GM12878 (cell line): ENCODE measurements around the gene CFAP61. TPM values are rescaled to one million over a fixed set of nuclear protein-coding genes. Genes with fewer than 3 reads are reported as not detected.

Source experiments
- ATAC-seq: fragments of 200-7000 bp; cut with Tn5 transposase; 3 replicates; pipeline ENCODE4 v1.9.1; 2020; ENCODE audit warnings: mild to moderate bottlenecking, moderate library complexity
- BruUV-seq: library from RNA; stranded (reverse); fragments of 400-500 nt; replicated peaks from 2 replicates; lab custom pipeline; 2021; lab: Mats Ljungman, UMichigan
- CTCF ChIA-PET: fragments of 300-600 bp; sonication (Branson Sonifier 250); formaldehyde crosslinking; extraction: SDS; loops from one replicate; lab custom pipeline; 2021; ENCODE audit warnings: inconsistent platforms; lab: Yijun Ruan, JAX
- POLR2A ChIA-PET: fragments of 350-600 bp; formaldehyde crosslinking; extraction: SDS; loops from one replicate; lab custom pipeline; 2021; ENCODE audit warnings: inconsistent platforms; lab: Charles Lee
- RAD21 ChIA-PET: fragments of 300-600 bp; sonication (Branson Sonifier 250); formaldehyde crosslinking; loops from one replicate; lab custom pipeline; 2023; ENCODE audit warnings: antibody characterized with exemption; ENCODE audit not compliant: unreplicated experiment; lab: Charles Lee
- SMC1A ChIA-PET: fragments of 300-600 bp; sonication (Branson Sonifier 250); formaldehyde crosslinking; loops from one replicate; lab custom pipeline; 2023; ENCODE audit not compliant: unreplicated experiment, uncharacterized antibody; lab: Charles Lee
- DNase-seq: peaks from one replicate; pipeline ENCODE4 v3.0.0-alpha.2; 2011; ENCODE audit warnings: low read depth, low spot score
- FAIRE-seq: peaks from 3 replicates; lab custom pipeline; 2011; peaks lifted over from hg19 to GRCh38; lab: Jason Lieb, UNC
- H2AFZ ChIP-seq: 2 replicates; pipeline ENCODE4 v1.6.0; 2011; ENCODE audit warnings: low read depth, low read length, control low read depth; ENCODE audit not compliant: control insufficient read depth
- H3K27ac ChIP-seq: 2 replicates; pipeline ENCODE4 v1.5.1; 2011; ENCODE audit warnings: control low read depth; ENCODE audit not compliant: control insufficient read depth, insufficient read depth
- H3K27me3 ChIP-seq, 2 experiments: replicated peaks in 1 of 2; 2 replicates each; pipeline versions ENCODE4 v1.6.0 to v1.6.1; 2011; ENCODE audit warnings: low read length in 1 of 2; ENCODE audit not compliant: control insufficient read depth in 2 of 2, insufficient read depth in 2 of 2
- H3K36me3 ChIP-seq, 2 experiments: 2 replicates each; pipeline ENCODE4 v1.5.1; 2011; ENCODE audit warnings: low read length in 1 of 2; ENCODE audit not compliant: control insufficient read depth in 2 of 2, insufficient read depth in 2 of 2
- H3K4me1 ChIP-seq: 2 replicates; pipeline ENCODE4 v1.6.1; 2011; ENCODE audit warnings: mild to moderate bottlenecking, low read length, moderate library complexity, mixed read lengths; ENCODE audit not compliant: control insufficient read depth, insufficient read depth
- H3K4me2 ChIP-seq: 2 replicates; pipeline ENCODE4 v1.6.0; 2011; ENCODE audit warnings: control low read depth; ENCODE audit not compliant: control insufficient read depth, insufficient read depth
- H3K4me3 ChIP-seq: fragments of 200-600 bp; sonication (generic); 2 replicates; pipeline ENCODE4 v1.5.1; 2016
- H3K79me2 ChIP-seq: 2 replicates; pipeline ENCODE4 v1.6.0; 2011; ENCODE audit warnings: low read length; ENCODE audit not compliant: control insufficient read depth, insufficient read depth
- H3K9ac ChIP-seq: 2 replicates; pipeline ENCODE4 v1.8.0; 2011; ENCODE audit warnings: low read length, control low read depth, mixed read lengths; ENCODE audit not compliant: control insufficient read depth, insufficient read depth
- H3K9me3 ChIP-seq: replicated peaks from 3 replicates; pipeline ENCODE4 v1.5.1; 2011; ENCODE audit warnings: mild to moderate bottlenecking, low read length; ENCODE audit not compliant: control insufficient read depth, insufficient read depth
- H4K20me1 ChIP-seq: 2 replicates; pipeline ENCODE4 v1.6.0; 2011; ENCODE audit not compliant: control insufficient read depth, insufficient read depth
- BRCA1 ChIP-seq: IDR thresholded peaks from 2 replicates; pipeline ENCODE4 v1.6.1; 2011; ENCODE audit warnings: low read depth, low read length, improper control_type of control experiment
- CBFB ChIP-seq: IDR thresholded peaks from 2 replicates; pipeline ENCODE4 v1.6.1; 2016; ENCODE audit warnings: antibody characterized with exemption, low read depth
- EGR1 ChIP-seq, 2 experiments: IDR thresholded peaks; 1 replicate in 1 of 2; 2 replicates in 1 of 2; pipeline ENCODE4 v1.6.1; 2011 to 2012; ENCODE audit warnings: low read depth in 2 of 2, low read length in 2 of 2, borderline replicate concordance in 1 of 2, mild to moderate bottlenecking in 1 of 2, moderate library complexity in 1 of 2
- MTA2 ChIP-seq: fragments of 450-650 bp; IDR thresholded peaks from 2 replicates; pipeline ENCODE4 v1.6.1; 2016; ENCODE audit warnings: low read depth, mild to moderate bottlenecking, moderate library complexity
- PML ChIP-seq: IDR thresholded peaks from 2 replicates; pipeline ENCODE4 v1.6.1; 2012; ENCODE audit warnings: low read length, inconsistent platforms
- POLR2AphosphoS5 ChIP-seq: IDR thresholded peaks from 2 replicates; pipeline ENCODE4 v1.6.1; 2011; ENCODE audit warnings: mild to moderate bottlenecking, low read length, inconsistent platforms
- RUNX3 ChIP-seq: IDR thresholded peaks from 2 replicates; pipeline ENCODE4 v1.6.1; 2012; ENCODE audit warnings: low read length, inconsistent platforms
- SMAD1 ChIP-seq: fragments of 450-650 bp; IDR thresholded peaks from 2 replicates; pipeline ENCODE4 v1.6.1; 2018; ENCODE audit warnings: mild to moderate bottlenecking, low read depth; ENCODE audit not compliant: partially characterized antibody
- whole genome bisulfite sequencing: methylation state at CpG from one replicate; pipeline ENCODE4 v1.1.6; 2016; ENCODE audit warnings: low lambda C conversion rate; ENCODE audit not compliant: insufficient replicate concordance, insufficient coverage; ENCODE audit errors: missing lambda C conversion rate; 5-methylcytosine and 5-hydroxymethylcytosine counted together
- in situ Hi-C: fragments of 300-500 bp; cut with MboI; formaldehyde crosslinking; loops from 9 replicates; pipeline ENCODE4 v1.14.3; 2018; ENCODE audit warnings: mixed read lengths
- intact Hi-C: fragments of 100-400 bp; cut with micrococcal nuclease; formaldehyde crosslinking; loops from one replicate; pipeline ENCODE4 v1.14.2; 2022; ENCODE audit not compliant: unreplicated experiment
- polyA plus RNA-seq, 11 experiments: library from polyadenylated mRNA; depleted of rRNA in 4 of 11; unstranded in 6 of 11; stranded (reverse) in 5 of 11; fragments of >200 nt; fragmentation: Nextera tagmentation in 4 of 11; fragmentation: Illumina TruSeq in 1 of 11; extraction: Ambion mirVana in 4 of 11; extraction: Trizol in 1 of 11; gene quantifications; 1 replicate in 1 of 11; 2 replicates in 10 of 11; pipeline versions ENCODE4 v1.2.1 to v1.2.3, GENCODE V29; 2011 to 2016; ENCODE audit warnings: inconsistent platforms in 2 of 11, missing spikeins in 2 of 11, low read depth in 1 of 11
- total RNA-seq, 4 experiments: library from RNA; depleted of rRNA in 3 of 4; stranded (reverse); fragments of >200 nt in 3 of 4; fragmentation: Illumina TruSeq in 1 of 4; extraction: Trizol in 1 of 4; gene quantifications; 2 replicates each; pipeline versions ENCODE4 v1.2.1 to v1.2.3, GENCODE V29; 2013 to 2021
- TF ChIP-seq, protein P1 (sequence below): IDR thresholded peaks from 2 replicates; pipeline ENCODE4 v1.6.1; 2012; ENCODE audit warnings: low read depth, low read length, improper control_type of control experiment
- TF ChIP-seq, protein P2 (sequence below): IDR thresholded peaks from 2 replicates; pipeline ENCODE4 v1.6.1; 2012; ENCODE audit warnings: low read length, inconsistent platforms
- TF ChIP-seq, protein P3 (sequence below): IDR thresholded peaks from 2 replicates; pipeline ENCODE4 v1.6.1; 2012; ENCODE audit warnings: mild to moderate bottlenecking, low read depth, low read length
- TF ChIP-seq, protein P4 (sequence below): fragments of 450-650 bp; IDR thresholded peaks from 2 replicates; pipeline ENCODE4 v1.6.1; 2017; ENCODE audit warnings: antibody characterized with exemption, mild to moderate bottlenecking, moderate library complexity

Gene CFAP61
- total and polyA plus RNA-seq, 10 of the 15 experiments (the other 5 are each of a cell fraction or from before 2014, with no cell fraction given) = 0.11 to 0.41 (median 0.24) TPM; not detected in 7

DNA sequence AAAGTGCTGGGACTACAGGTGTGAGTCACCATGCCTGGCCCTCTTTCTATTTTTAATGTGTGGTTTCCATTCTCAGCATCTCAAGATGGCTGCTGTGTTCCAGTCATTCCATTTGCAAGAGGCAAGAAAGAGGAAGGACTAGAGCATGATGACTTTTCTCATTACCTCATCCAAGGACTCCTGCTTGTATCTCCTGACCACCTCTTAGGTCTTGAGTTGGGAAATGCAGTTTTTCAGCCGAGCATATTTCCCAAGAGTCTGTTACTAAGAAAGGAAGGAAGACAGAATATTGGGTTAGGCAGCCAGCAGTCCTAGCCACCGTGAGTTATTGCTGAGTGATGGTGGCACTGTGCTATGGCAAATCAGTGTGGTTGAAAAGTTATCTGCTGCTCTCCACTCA is 207.2 kb downstream of the CFAP61 start:
- Histone ChIP-seq H3K79me2 (no peaks in the 10 kb centered on the region), H3K9me3 (no peaks in the 10 kb centered on the region; the same call in 2 of the 3 replicates), H3K27me3 (no peaks in the 10 kb centered on the region), H3K4me3 (no peak overlapping the region), H3K27ac (no peak overlapping the region), H3K4me2 (no peak overlapping the region), H4K20me1 (no peaks in the 10 kb centered on the region), H2AFZ (no peak overlapping the region), H3K36me3 (no peaks in the 10 kb centered on the region), H3K4me1 (no peaks in the 10 kb centered on the region), H3K9ac (no peak overlapping the region)
- POLR2A ChIA-PET = interaction anchor here (0.6 kb wide), 1 partner anchor 1419 kb away, joined by 4 read pairs; no protein-coding TSS in a partner anchor
- TF ChIP-seq RUNX3 (no peak), PML (no peak), SMAD1 (no peak), POLR2AphosphoS5 (no peak), MTA2 (no peak), BRCA1 (no peak), CBFB (no peak), EGR1 (IDR thresholded peaks at IDR 0.05; ENCODE audit: borderline replicate concordance in 1 of 2, low read depth in 2 of 2, low read length in 2 of 2) (no peak)
- TF ChIP-seq, protein P1, sequence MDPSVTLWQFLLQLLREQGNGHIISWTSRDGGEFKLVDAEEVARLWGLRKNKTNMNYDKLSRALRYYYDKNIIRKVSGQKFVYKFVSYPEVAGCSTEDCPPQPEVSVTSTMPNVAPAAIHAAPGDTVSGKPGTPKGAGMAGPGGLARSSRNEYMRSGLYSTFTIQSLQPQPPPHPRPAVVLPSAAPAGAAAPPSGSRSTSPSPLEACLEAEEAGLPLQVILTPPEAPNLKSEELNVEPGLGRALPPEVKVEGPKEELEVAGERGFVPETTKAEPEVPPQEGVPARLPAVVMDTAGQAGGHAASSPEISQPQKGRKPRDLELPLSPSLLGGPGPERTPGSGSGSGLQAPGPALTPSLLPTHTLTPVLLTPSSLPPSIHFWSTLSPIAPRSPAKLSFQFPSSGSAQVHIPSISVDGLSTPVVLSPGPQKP = no peak
- TF ChIP-seq, protein P2, sequence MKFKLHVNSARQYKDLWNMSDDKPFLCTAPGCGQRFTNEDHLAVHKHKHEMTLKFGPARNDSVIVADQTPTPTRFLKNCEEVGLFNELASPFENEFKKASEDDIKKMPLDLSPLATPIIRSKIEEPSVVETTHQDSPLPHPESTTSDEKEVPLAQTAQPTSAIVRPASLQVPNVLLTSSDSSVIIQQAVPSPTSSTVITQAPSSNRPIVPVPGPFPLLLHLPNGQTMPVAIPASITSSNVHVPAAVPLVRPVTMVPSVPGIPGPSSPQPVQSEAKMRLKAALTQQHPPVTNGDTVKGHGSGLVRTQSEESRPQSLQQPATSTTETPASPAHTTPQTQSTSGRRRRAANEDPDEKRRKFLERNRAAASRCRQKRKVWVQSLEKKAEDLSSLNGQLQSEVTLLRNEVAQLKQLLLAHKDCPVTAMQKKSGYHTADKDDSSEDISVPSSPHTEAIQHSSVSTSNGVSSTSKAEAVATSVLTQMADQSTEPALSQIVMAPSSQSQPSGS = no peak
- TF ChIP-seq, protein P3, sequence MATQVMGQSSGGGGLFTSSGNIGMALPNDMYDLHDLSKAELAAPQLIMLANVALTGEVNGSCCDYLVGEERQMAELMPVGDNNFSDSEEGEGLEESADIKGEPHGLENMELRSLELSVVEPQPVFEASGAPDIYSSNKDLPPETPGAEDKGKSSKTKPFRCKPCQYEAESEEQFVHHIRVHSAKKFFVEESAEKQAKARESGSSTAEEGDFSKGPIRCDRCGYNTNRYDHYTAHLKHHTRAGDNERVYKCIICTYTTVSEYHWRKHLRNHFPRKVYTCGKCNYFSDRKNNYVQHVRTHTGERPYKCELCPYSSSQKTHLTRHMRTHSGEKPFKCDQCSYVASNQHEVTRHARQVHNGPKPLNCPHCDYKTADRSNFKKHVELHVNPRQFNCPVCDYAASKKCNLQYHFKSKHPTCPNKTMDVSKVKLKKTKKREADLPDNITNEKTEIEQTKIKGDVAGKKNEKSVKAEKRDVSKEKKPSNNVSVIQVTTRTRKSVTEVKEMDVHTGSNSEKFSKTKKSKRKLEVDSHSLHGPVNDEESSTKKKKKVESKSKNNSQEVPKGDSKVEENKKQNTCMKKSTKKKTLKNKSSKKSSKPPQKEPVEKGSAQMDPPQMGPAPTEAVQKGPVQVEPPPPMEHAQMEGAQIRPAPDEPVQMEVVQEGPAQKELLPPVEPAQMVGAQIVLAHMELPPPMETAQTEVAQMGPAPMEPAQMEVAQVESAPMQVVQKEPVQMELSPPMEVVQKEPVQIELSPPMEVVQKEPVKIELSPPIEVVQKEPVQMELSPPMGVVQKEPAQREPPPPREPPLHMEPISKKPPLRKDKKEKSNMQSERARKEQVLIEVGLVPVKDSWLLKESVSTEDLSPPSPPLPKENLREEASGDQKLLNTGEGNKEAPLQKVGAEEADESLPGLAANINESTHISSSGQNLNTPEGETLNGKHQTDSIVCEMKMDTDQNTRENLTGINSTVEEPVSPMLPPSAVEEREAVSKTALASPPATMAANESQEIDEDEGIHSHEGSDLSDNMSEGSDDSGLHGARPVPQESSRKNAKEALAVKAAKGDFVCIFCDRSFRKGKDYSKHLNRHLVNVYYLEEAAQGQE = no peak
- TF ChIP-seq, protein P4, sequence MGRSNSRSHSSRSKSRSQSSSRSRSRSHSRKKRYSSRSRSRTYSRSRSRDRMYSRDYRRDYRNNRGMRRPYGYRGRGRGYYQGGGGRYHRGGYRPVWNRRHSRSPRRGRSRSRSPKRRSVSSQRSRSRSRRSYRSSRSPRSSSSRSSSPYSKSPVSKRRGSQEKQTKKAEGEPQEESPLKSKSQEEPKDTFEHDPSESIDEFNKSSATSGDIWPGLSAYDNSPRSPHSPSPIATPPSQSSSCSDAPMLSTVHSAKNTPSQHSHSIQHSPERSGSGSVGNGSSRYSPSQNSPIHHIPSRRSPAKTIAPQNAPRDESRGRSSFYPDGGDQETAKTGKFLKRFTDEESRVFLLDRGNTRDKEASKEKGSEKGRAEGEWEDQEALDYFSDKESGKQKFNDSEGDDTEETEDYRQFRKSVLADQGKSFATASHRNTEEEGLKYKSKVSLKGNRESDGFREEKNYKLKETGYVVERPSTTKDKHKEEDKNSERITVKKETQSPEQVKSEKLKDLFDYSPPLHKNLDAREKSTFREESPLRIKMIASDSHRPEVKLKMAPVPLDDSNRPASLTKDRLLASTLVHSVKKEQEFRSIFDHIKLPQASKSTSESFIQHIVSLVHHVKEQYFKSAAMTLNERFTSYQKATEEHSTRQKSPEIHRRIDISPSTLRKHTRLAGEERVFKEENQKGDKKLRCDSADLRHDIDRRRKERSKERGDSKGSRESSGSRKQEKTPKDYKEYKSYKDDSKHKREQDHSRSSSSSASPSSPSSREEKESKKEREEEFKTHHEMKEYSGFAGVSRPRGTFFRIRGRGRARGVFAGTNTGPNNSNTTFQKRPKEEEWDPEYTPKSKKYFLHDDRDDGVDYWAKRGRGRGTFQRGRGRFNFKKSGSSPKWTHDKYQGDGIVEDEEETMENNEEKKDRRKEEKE = no peak
- intact Hi-C loops = no loop called here
- SMC1A ChIA-PET = interaction anchor here (0.7 to 2.3 kb wide), 5 partner anchors 9 to 36 kb away, joined by 3 to 6 read pairs (median 4); no protein-coding TSS in a partner anchor
- RAD21 ChIA-PET = no interaction called here
- ATAC-seq (no peak), FAIRE-seq (no peak), DNase-seq (no peak)
- 12% methylated on average over 2 of the region's 2 CpGs for WGBS
- in situ Hi-C loops = no loop called here
- no TSS peak for BruUV-seq
- CTCF ChIA-PET = interaction anchor here (1.3 kb wide), 1 partner anchor 20 kb away, joined by 3 read pairs; no protein-coding TSS in a partner anchor
